Activated T-helper 2 cell treated with anti-CD3 and anti-CD28 coated beads, Interferon-gamma antibody, Interleukin-2, Interleukin-4, amounts not matched to agents 10 μg/mL and 5 μg/mL and 100 μg/mL, durations not matched to agents 14 hours and 24 hours and 36 hours (primary cell): ENCODE data around the gene STARD13. TPM values are rescaled to one million over a fixed set of nuclear protein-coding genes. Genes with fewer than 3 reads are reported as not detected.

Experiments
- DNase-seq: peaks from one replicate; pipeline ENCODE4 v3.0.0; 2021; ENCODE audit warnings: low spot score
- H3K27ac Mint-ChIP-seq: one replicate; pipeline ENCODE4 v1.8.0; 2021; ENCODE audit warnings: mixed read lengths
- H3K27me3 Mint-ChIP-seq: one replicate; pipeline ENCODE4 v1.8.0; 2021; ENCODE audit warnings: low read depth, mixed read lengths
- H3K36me3 Mint-ChIP-seq: one replicate; pipeline ENCODE4 v1.8.0; 2021; ENCODE audit warnings: low read depth, mixed read lengths
- H3K4me1 Mint-ChIP-seq: one replicate; pipeline ENCODE4 v1.8.0; 2021; ENCODE audit warnings: low read depth, mixed read lengths
- H3K4me3 Mint-ChIP-seq: one replicate; pipeline ENCODE4 v1.8.0; 2021; ENCODE audit warnings: low read depth, mild to moderate bottlenecking, moderate library complexity, mixed read lengths
- H3K9me3 Mint-ChIP-seq: one replicate; pipeline ENCODE4 v1.8.0; 2021; ENCODE audit warnings: mixed read lengths
- intact Hi-C: fragments of 100-400 bp; cut with micrococcal nuclease; formaldehyde crosslinking; loops from one replicate; pipeline ENCODE4 v1.15.1; 2023
- total RNA-seq: library from RNA; stranded (reverse); gene quantifications from 2 replicates; pipeline ENCODE4 v1.2.3, GENCODE V29; 2022

STARD13 gene
- total RNA-seq, 1 donor from 2014 or later = 1.5 TPM

DNA sequence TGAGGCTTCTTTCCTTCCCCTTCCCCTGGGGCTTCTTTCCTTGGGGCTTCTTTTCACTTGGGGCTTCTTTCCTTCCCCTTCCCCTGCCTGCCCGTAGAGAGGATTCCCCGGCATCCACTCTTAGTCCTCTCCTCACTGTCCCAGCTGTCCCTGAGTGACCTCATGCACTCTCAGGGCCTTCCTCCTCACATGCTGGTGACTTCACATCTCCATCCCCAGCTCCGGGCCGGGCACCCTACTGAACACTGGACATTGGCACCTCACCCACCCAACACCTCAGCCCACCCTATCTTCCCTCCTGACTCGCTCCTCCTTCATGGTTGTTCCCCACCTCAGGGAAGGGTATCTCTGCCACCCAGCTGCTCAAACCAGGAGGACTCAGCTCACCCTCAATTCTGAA is 130.6 kb downstream of the STARD13 start:
- no peak overlapping the region for H3K4me3 Mint-ChIP-seq
- no peaks in the 10 kb centered on the region for H3K9me3 Mint-ChIP-seq
- H3K27ac Mint-ChIP-seq = no peak overlapping the region
- no peaks in the 10 kb centered on the region for H3K27me3 Mint-ChIP-seq
- H3K36me3 Mint-ChIP-seq = no peaks in the 10 kb centered on the region
- intact Hi-C loops = no loop called here
- DNase-seq = no peak
- no peaks in the 10 kb centered on the region for H3K4me1 Mint-ChIP-seq

DNA sequence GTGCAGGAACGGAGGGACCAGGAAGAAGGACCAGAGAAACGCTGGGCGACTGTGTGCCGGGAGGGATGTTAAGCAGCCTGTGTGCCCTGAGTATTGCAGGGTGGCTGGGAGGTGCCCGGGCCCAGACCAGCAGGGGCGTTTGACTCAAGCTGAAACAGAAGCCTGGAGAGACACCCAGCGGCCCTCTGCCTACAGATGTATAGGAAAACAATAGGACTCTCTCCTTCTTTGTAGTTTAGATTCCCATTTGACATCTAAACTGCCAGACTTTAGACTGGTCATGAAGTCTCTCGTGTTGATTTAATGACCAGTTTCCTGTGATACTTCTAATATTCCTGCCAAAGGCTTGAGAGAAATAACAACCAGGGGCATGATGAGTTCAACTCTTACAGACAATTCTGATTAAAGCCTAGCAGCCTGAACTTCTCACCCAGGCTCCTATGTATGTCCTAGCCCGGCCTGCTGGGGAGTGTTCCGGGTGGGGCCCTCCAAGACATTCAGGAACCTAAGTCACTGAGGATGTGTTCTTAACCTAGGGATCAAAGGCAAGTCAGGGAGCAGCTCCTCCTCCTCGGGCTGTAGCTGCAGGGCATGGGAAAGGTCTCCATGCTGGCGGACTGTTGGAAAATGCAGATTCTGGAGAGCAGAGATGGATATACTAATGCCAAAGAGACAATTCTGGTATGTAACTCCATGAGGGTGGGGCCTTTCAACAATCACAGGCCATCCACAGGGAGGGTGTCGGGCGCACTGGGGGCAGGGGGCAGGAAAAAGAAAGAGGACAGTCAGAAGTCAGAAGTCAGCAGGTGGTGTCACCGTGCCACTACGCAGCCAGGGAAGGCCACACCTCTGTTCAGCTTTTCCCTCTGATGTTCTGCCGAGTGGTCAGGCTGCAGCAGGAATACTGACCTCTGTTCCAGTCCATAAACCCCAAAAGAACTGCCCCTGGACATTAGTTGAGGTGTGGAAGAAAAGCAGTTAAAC is 131.8 kb downstream of the STARD13 start:
- no peak for DNase-seq
- no peaks in the 10 kb centered on the region for H3K27me3 Mint-ChIP-seq
- H3K27ac Mint-ChIP-seq = no peak overlapping the region
- H3K36me3 Mint-ChIP-seq = peaks cover 1% of the 10 kb centered on the region
- no peaks in the 10 kb centered on the region for H3K4me1 Mint-ChIP-seq
- intact Hi-C loops = no loop called here
- no peaks in the 10 kb centered on the region for H3K9me3 Mint-ChIP-seq
- no peak overlapping the region for H3K4me3 Mint-ChIP-seq

DNA sequence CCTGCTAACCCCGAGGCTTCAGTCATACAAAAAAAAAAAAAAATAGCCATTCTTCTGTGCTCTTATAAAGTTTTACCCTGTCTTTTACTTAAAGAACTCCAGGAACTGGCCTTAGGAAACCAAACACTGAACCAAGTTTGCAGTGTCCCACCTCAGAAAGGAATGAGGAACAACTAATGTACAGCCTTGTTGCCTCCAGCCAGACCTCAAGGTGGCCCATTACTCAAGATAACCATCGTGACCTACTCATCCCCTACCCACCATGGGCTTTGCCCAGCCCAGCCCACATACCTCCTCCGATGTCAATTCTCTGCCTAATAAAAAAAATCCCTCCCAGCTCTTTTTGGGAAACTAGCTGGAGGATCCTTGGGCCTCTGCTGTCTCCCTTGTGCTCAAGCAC is 133.2 kb downstream of the STARD13 start:
- Mint-ChIP-seq H3K27ac (no peak overlapping the region), H3K27me3 (no peaks in the 10 kb centered on the region), H3K4me3 (no peak overlapping the region), H3K36me3 (peaks cover 8% of the 10 kb centered on the region), H3K4me1 (peaks cover 4% of the 10 kb centered on the region), H3K9me3 (peaks cover 11% of the 10 kb centered on the region)
- no peak for DNase-seq
- intact Hi-C loops = no loop called here

DNA sequence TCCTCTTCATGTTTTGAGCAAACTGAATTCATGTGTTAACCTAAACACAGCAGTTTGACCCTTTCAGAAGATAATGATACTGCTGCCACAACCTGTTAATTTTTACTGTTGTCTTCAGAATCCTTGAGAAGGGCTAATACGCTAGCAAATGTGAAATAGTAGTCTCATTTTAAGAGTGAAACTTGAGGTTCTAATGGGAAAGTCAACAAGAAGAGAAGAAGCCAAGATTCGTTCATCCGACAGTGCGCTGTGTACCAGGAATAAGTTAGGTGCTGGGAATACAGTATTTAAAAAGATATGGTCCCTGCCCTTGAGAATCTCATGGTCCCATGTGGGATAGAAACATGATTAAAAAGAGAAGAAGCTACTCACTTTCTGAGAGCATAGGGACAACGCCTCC is 134.9 kb downstream of the STARD13 start:
- no peaks in the 10 kb centered on the region for H3K27me3 Mint-ChIP-seq
- H3K27ac Mint-ChIP-seq = no peak overlapping the region
- H3K36me3 Mint-ChIP-seq = peaks cover 15% of the 10 kb centered on the region
- H3K4me1 Mint-ChIP-seq = peaks cover 13% of the 10 kb centered on the region
- no peak for DNase-seq
- peaks cover 18% of the 10 kb centered on the region for H3K9me3 Mint-ChIP-seq
- no peak overlapping the region for H3K4me3 Mint-ChIP-seq
- intact Hi-C loops = no loop called here

DNA sequence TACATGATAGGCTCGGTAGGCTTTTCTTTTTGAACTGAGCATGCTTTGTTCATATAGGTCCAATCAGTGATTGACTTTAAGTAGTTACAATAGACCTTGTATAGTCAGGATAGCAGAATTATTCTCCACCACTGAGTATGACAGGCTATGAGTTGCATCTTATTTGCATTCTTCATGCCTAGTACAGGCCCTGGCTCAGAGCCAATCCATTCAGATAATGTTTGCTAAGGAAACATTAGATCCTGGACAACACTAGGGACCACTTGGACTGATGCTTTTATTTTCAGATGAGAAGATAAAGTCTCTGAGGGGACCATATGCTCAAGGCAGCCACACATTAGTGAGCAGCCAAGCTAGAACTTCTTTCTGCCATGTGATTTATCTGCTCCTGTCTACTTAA is 135.4 kb downstream of the STARD13 start:
- Mint-ChIP-seq H3K4me1 (peaks cover 15% of the 10 kb centered on the region), H3K9me3 (peaks cover 18% of the 10 kb centered on the region), H3K36me3 (peaks cover 17% of the 10 kb centered on the region), H3K4me3 (no peak overlapping the region), H3K27ac (no peak overlapping the region), H3K27me3 (no peaks in the 10 kb centered on the region)
- DNase-seq = no peak
- intact Hi-C loops = no loop called here

DNA sequence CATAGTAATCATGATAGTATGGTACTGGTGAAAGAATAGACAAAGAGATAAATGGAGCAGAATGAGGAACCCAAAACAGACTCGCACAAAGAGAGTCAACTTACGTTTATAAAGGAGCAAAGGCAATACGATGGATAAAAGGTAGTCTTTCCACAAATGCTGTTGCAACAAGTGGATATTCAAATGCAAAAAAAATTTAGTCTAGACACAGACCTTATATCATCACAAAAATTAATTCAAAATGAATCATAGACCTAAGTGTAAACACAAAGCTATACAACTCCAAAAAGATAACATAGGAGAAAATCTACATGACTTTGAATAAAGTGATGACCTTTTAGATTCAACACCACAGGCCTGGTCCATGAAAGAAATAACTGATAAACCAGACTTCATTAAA is 137.7 kb downstream of the STARD13 start:
- no peak for DNase-seq
- intact Hi-C loops = loop anchor here (2.0 to 5.0 kb wide), 4 partner anchors 41 to 395 kb away; no protein-coding TSS in a partner anchor
- Mint-ChIP-seq H3K9me3 (peaks cover 24% of the 10 kb centered on the region), H3K36me3 (peaks cover 25% of the 10 kb centered on the region), H3K27ac (peak overlapping the region; percentile 16), H3K27me3 (no peaks in the 10 kb centered on the region), H3K4me3 (no peak overlapping the region), H3K4me1 (peaks cover 15% of the 10 kb centered on the region)

DNA sequence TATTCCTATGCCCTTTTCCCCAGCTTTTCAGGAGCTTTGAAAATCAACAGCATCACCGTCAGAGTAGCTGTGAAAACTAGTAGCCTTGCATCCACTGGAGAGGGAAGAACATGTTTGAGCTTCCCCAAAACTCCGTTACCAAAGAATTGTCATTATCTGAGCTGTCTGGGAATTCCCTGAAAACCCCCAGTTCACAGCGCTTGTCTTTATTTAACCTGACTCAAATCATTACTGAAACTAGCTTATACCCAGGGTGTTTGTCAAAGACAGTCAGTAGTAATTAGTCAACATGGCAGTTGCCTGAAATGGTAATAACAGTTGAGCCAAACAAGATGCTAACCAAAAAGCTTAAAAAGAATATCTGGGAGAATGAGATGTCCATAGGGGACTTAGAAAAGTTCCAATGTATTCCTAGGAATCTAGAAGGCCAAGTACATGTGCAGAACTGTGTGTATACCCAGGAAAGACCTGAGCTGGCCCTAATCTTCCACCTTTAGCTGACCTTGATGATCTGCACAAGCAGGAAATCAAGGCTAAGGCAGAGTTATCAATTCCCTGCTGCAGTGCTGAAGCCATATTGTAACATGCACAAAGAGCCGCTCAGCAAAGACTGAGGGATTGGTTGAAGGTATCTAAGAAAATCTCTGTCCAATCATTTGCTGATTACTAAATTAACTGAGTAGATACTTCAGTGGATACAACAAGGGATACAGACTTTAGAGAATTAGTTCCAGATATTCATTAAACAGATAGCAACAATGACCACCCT is 138.5 kb downstream of the STARD13 start:
- Mint-ChIP-seq H3K4me3 (no peak overlapping the region), H3K9me3 (peaks cover 24% of the 10 kb centered on the region), H3K36me3 (peaks cover 25% of the 10 kb centered on the region), H3K27ac (peak overlapping the region; percentile 74), H3K27me3 (no peaks in the 10 kb centered on the region), H3K4me1 (peaks cover 15% of the 10 kb centered on the region)
- intact Hi-C loops = loop anchor here (2.0 to 5.0 kb wide), 4 partner anchors 42 to 396 kb away; no protein-coding TSS in a partner anchor
- DNase-seq = no peak

DNA sequence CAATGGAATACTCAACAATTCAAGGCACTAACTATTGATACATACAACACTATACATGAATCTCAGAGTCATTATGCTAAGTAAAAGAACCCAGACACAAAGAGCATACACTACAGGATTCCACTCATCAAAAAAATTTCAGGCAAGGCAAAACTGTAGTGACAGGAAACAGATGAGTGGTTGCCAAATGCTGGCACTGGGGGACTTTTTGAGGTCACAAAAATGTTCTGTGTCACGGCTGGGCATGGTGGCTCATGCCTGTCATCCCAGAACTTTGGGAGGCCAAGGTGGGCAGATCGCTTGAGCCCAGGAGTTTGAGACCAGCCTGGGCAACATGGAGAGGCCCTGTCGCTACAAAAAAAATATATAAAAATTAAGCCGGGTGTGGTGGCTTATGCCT is 139.9 kb downstream of the STARD13 start:
- no peak for DNase-seq
- Mint-ChIP-seq H3K27ac (peak overlapping the region; percentile 64), H3K4me1 (peaks cover 15% of the 10 kb centered on the region), H3K27me3 (no peaks in the 10 kb centered on the region), H3K36me3 (peaks cover 25% of the 10 kb centered on the region), H3K4me3 (no peak overlapping the region), H3K9me3 (peaks cover 24% of the 10 kb centered on the region)
- intact Hi-C loops = loop anchor here (2.0 to 5.0 kb wide), 4 partner anchors 43 to 397 kb away; no protein-coding TSS in a partner anchor

DNA sequence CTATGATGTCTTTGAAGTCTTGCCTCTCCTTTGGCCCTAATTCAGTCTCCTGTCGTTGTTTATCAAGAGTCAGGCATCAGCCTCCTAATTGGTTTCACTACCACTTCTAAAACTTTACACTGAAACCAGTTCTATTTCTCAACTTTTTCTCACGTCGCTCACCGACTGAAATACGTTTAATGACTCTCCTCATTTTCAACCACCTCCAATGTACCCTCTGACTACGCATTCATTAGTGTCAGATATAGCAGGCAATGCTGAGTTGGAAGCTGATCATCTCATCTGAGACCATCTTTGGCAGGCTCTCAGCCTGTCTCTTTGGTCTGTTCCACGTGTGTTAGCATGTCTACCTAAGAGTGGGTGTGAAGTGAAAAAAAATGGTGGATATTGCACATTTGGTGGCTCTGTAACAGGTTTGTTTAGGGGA is 141.2 kb downstream of the STARD13 start:
- no peak for DNase-seq
- H3K27me3 Mint-ChIP-seq = no peaks in the 10 kb centered on the region
- peaks cover 15% of the 10 kb centered on the region for H3K4me1 Mint-ChIP-seq
- intact Hi-C loops = no loop called here
- peaks cover 25% of the 10 kb centered on the region for H3K36me3 Mint-ChIP-seq
- no peak overlapping the region for H3K4me3 Mint-ChIP-seq
- peaks cover 24% of the 10 kb centered on the region for H3K9me3 Mint-ChIP-seq
- H3K27ac Mint-ChIP-seq = no peak overlapping the region

DNA sequence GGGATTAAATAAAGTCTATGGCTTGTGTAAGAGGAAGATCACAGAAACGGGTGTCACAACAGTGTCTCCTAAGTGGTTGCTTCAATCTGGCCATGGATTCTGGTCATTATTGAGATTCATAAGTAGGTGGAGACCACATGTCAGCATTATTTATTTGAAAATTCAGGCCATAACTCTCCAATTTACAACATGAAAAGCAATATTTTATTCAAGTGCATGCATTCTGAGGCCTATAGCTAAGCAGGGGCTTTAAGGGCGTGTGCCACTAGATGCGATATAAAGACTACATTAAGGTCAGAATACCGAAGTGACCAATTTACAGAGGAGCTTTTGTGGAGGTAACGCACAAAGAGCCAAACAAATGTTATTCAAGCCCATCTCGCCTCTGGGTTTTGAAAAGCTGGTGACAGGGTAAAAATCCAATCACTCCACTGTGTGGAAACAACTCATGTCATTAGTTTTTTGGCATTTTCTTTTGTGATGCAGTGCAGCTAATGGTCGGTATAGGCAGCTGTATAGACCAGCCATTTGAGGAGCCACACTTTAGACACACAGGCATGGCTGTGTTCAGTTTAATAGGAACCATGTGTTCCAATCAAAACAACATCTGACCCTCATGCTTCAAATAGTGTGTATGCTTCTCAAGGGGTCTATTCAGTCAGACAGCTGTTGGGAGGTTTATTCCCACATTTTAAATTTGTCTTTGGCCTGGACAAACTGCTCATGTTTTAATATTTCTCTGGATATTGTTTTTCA is 145.6 kb downstream of the STARD13 start:
- Mint-ChIP-seq H3K27ac (no peak overlapping the region), H3K9me3 (peaks cover 11% of the 10 kb centered on the region), H3K4me3 (no peak overlapping the region), H3K4me1 (no peaks in the 10 kb centered on the region), H3K36me3 (peaks cover 12% of the 10 kb centered on the region), H3K27me3 (no peaks in the 10 kb centered on the region)
- no peak for DNase-seq
- intact Hi-C loops = no loop called here

DNA sequence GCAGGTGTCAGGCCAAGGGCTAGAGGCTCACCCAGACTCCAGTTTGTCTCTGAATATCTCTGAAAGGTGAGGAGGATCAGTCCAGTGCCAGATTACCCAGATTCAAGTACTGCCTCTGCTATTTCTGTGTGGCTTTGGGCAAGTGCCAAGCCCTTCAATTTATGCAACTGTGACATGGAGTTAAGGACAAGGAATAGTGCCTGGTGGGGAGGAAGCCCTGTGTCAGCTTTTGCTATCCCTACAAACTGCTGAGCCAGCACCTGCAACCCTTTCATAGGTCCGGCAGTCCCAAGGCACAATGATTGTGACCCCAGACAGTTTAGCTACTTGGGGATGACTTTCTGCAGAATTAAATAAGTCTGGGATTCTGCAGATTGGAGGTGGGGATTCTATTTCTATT is 146.4 kb downstream of the STARD13 start:
- Mint-ChIP-seq H3K9me3 (peaks cover 7% of the 10 kb centered on the region), H3K27me3 (no peaks in the 10 kb centered on the region), H3K4me1 (no peaks in the 10 kb centered on the region), H3K36me3 (peaks cover 8% of the 10 kb centered on the region), H3K27ac (no peak overlapping the region), H3K4me3 (no peak overlapping the region)
- intact Hi-C loops = no loop called here
- DNase-seq = no peak

DNA sequence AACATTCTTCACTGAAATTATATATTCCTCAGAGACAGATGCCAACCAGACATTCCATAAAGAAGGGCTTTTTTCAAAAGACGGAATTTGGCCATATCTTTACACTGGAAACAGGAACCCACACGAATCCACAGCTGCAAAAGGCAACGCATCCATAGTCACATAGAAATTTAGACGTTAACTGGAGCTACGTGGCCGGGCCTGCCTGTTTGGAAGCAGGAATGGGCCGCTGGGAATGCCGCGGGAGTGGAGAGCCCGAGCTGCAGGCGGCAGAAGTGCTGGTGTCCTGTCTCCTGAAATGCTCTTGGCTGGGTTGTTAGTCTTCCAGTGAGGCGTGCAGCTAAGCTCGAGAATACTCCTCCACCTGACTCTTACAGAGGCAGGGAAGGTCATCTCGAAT is 147.1 kb downstream of the STARD13 start:
- H3K4me3 Mint-ChIP-seq = no peak overlapping the region
- H3K9me3 Mint-ChIP-seq = peaks cover 9% of the 10 kb centered on the region
- H3K27me3 Mint-ChIP-seq = no peaks in the 10 kb centered on the region
- no peak for DNase-seq
- H3K4me1 Mint-ChIP-seq = no peaks in the 10 kb centered on the region
- no peak overlapping the region for H3K27ac Mint-ChIP-seq
- peaks cover 5% of the 10 kb centered on the region for H3K36me3 Mint-ChIP-seq
- intact Hi-C loops = no loop called here
